ENCODE data around the gene NOCT. TPM values are rescaled to one million over a fixed set of nuclear protein-coding genes. Genes with fewer than 3 reads are reported as not detected.

The NOCT gene
- total and polyA plus RNA-seq, 2 donors (not counting 1 experiment from before 2014, with no cell fraction given) = 2.6 to 3.8 TPM

DNA sequence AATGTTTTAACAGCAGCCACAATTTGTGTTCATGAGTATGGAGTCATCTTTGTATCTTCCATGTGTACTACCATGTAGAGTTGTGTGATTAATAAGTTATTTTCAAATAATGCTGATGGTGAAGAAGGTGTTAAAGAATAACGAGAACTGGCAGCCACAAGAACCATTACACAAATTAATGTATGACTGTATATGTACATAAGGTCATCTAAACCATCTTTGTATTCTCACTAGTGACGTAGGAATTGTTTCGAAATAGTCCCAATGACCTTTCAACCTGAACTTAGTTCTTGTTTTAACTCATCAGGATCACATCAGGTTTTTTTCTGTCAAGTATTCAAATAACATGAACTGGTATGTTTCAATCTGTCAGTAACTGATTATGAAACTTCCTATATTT lies 48.3 kb upstream of the NOCT start:
- ChIA-PET POLR2A (no interaction called here), CTCF (no interaction called here)
- H3K4me1 ChIP-seq (ENCODE audit: control insufficient read depth in 2 of 2, insufficient read depth in 2 of 2, low read length in 2 of 2) = peaks cover 0 to 4% of the 10 kb centered on the region in 2 donors
- Mint-ChIP-seq H3K27ac (no peak overlapping the region), H3K4me3 (no peak overlapping the region), H3K27me3 (no peaks in the 10 kb centered on the region), H3K4me1 (peaks cover 7% of the 10 kb centered on the region), H3K9me3 (ENCODE audit: insufficient read depth) (no peaks in the 10 kb centered on the region)
- no peak overlapping the region for H3K9ac ChIP-seq (ENCODE audit: low read length)
- no peaks in the 10 kb centered on the region for H3K9me3 ChIP-seq (ENCODE audit: control extremely low read depth in 1 of 3, control insufficient read depth in 2 of 3, insufficient read depth in 1 of 3, low read length in 2 of 3)
- H3K79me2 ChIP-seq (ENCODE audit: control insufficient read depth, insufficient read depth, low read length) = no peaks in the 10 kb centered on the region
- H3K4me2 ChIP-seq (replicated peaks; ENCODE audit: low read depth, low read length, poor library complexity, severe bottlenecking) = no peak overlapping the region
- no peaks in the 10 kb centered on the region for H3K36me3 ChIP-seq (replicated peaks in 1 of 2; ENCODE audit: control extremely low read depth in 1 of 2, control insufficient read depth in 1 of 2, extremely low read depth in 1 of 2, insufficient read depth in 2 of 2, low read length in 1 of 2)
- no peak overlapping the region for H3K27ac ChIP-seq (ENCODE audit: low read length in 2 of 2)
- TF ChIP-seq EZH2 (IDR thresholded peaks at IDR 0.05; ENCODE audit: borderline replicate concordance, insufficient read depth, low read depth, low read length, poor library complexity, severe bottlenecking) = no peak
- TF ChIP-seq, protein P1, sequence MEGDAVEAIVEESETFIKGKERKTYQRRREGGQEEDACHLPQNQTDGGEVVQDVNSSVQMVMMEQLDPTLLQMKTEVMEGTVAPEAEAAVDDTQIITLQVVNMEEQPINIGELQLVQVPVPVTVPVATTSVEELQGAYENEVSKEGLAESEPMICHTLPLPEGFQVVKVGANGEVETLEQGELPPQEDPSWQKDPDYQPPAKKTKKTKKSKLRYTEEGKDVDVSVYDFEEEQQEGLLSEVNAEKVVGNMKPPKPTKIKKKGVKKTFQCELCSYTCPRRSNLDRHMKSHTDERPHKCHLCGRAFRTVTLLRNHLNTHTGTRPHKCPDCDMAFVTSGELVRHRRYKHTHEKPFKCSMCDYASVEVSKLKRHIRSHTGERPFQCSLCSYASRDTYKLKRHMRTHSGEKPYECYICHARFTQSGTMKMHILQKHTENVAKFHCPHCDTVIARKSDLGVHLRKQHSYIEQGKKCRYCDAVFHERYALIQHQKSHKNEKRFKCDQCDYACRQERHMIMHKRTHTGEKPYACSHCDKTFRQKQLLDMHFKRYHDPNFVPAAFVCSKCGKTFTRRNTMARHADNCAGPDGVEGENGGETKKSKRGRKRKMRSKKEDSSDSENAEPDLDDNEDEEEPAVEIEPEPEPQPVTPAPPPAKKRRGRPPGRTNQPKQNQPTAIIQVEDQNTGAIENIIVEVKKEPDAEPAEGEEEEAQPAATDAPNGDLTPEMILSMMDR (IDR thresholded peaks at IDR 0.05) = no peak
- no peak for ATAC-seq (ENCODE audit: low read depth)
- no peak overlapping the region for H2AFZ ChIP-seq (ENCODE audit: insufficient read depth, low read depth, low read length, poor library complexity, severe bottlenecking)
- no peaks in the 10 kb centered on the region for H3K27me3 ChIP-seq (replicated peaks in 1 of 4; ENCODE audit: control extremely low read depth in 1 of 4, control insufficient read depth in 3 of 4, insufficient read depth in 4 of 4, low read length in 3 of 4)
- DNase-seq = no peak
- no CpG with 5 or more reads among the region's 3 CpGs for WGBS (ENCODE audit: insufficient coverage)
- intact Hi-C loops (cut with micrococcal nuclease) = no loop called here
- H3K4me3 ChIP-seq (ENCODE audit: control extremely low read depth in 1 of 5, extremely low read depth in 1 of 5, insufficient read depth in 1 of 5, low read depth in 2 of 5, low read length in 4 of 5) = no peak overlapping the region
- H4K20me1 ChIP-seq (ENCODE audit: control insufficient read depth, insufficient read depth, low read length, poor library complexity, severe bottlenecking) = no peaks in the 10 kb centered on the region

DNA sequence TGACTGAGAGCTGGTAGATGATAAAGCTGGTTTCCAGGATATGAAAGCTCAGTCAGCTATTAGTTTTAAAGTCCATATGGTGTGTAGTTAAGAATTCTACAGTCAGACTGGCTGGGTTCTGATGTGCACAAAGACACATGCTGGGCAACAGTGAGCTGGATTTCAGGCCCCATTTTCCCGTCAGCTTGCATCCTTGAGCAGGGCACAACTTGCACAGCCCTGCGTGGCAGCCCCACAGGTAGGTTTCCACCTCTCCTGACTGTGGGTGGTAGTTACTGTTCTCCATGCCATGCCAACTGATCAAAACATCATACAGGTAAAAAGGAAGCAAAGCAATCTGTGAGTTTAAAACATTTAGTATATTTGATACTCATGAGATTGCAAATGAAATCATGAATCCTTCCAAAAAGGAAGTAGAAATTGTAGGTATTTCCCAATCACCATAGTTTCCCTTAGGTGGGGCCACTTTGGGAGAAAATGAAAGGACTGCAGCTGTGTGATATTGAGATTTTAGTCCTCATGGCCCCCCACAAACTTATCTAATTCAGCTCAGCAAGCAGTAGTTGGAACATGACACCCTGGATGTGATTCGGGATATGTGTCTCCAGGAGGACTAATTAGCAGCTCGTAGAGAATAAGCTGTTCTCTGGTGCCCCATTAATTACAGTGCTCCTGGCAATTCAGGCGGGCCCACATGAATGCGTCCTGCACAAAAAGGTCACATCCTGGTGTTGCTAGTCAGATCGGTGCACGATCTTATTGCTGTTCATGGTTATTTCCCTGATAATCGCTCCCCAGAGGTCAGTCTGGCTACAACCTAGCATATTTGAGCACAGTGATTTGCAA lies 42.4 kb upstream of the NOCT start:
- Histone ChIP-seq H3K4me2 (replicated peaks; ENCODE audit: low read depth, low read length, poor library complexity, severe bottlenecking) (no peak overlapping the region), H3K9me3 (ENCODE audit: control extremely low read depth in 1 of 3, control insufficient read depth in 2 of 3, insufficient read depth in 1 of 3, low read length in 2 of 3) (no peaks in the 10 kb centered on the region), H3K27ac (ENCODE audit: low read length in 2 of 2) (no peak overlapping the region), H4K20me1 (ENCODE audit: control insufficient read depth, insufficient read depth, low read length, poor library complexity, severe bottlenecking) (no peaks in the 10 kb centered on the region), H3K4me3 (ENCODE audit: control extremely low read depth in 1 of 5, extremely low read depth in 1 of 5, insufficient read depth in 1 of 5, low read depth in 2 of 5, low read length in 4 of 5) (no peak overlapping the region), H2AFZ (ENCODE audit: insufficient read depth, low read depth, low read length, poor library complexity, severe bottlenecking) (no peak overlapping the region), H3K27me3 (replicated peaks in 1 of 4; ENCODE audit: control extremely low read depth in 1 of 4, control insufficient read depth in 3 of 4, insufficient read depth in 4 of 4, low read length in 3 of 4) (no peaks in the 10 kb centered on the region), H3K79me2 (ENCODE audit: control insufficient read depth, insufficient read depth, low read length) (no peaks in the 10 kb centered on the region), H3K4me1 (ENCODE audit: control insufficient read depth in 2 of 2, insufficient read depth in 2 of 2, low read length in 2 of 2) (peaks cover 19 to 22% of the 10 kb centered on the region in 2 donors), H3K9ac (ENCODE audit: low read length) (no peak overlapping the region), H3K36me3 (replicated peaks in 1 of 2; ENCODE audit: control extremely low read depth in 1 of 2, control insufficient read depth in 1 of 2, extremely low read depth in 1 of 2, insufficient read depth in 2 of 2, low read length in 1 of 2) (no peaks in the 10 kb centered on the region)
- H3K4me1 Mint-ChIP-seq = peaks cover 19% of the 10 kb centered on the region
- no peak overlapping the region for H3K27ac Mint-ChIP-seq
- TF ChIP-seq, protein P1 (IDR thresholded peaks at IDR 0.05) = no peak
- no peak for TF ChIP-seq EZH2 (IDR thresholded peaks at IDR 0.05; ENCODE audit: borderline replicate concordance, insufficient read depth, low read depth, low read length, poor library complexity, severe bottlenecking)
- POLR2A ChIA-PET = no interaction called here
- H3K4me3 Mint-ChIP-seq = no peak overlapping the region
- intact Hi-C loops (cut with micrococcal nuclease) = no loop called here
- DNase-seq (no peak), ATAC-seq (ENCODE audit: low read depth) (no peak)
- 97% methylated on average over 8 of the region's 9 CpGs for whole genome bisulfite sequencing (ENCODE audit: insufficient coverage)
- H3K27me3 Mint-ChIP-seq = no peaks in the 10 kb centered on the region
- CTCF ChIA-PET = no interaction called here
- H3K9me3 Mint-ChIP-seq (ENCODE audit: insufficient read depth) = no peaks in the 10 kb centered on the region

Measured in B cell (primary cell).